GM18861 (cell line): Measurements from ENCODE around the gene ANKRD13D.
A peak's percentile ranks its signal among the peaks of the same experiment; 100 is the strongest.

Experiments
- ATAC-seq: cut with Tn5 transposase; IDR thresholded peaks from one replicate; pipeline ENCODE4 v1.9.1; 2021; ENCODE audit not compliant: unreplicated experiment

Gene ANKRD13D

GRCh38 chr11:67273260-67273990 is 15.7 kb upstream of the ANKRD13D start:
- no peak for ATAC-seq

- no peak for ATAC-seq
Observed at GRCh38 chr11:67274768-67275605, 14.1 kb upstream of the ANKRD13D start.

- ATAC-seq, result no peak
Observed at GRCh38 chr11:67275606-67276409, 13.3 kb upstream of the ANKRD13D start.

- no peak for ATAC-seq
Observed at GRCh38 chr11:67276781-67277230, 12.3 kb upstream of the ANKRD13D start.

GRCh38 chr11:67277231-67277961 is 11.7 kb upstream of the ANKRD13D start:
- peak; percentile 66 for ATAC-seq

GRCh38 chr11:67278135-67278938 is 10.8 kb upstream of the ANKRD13D start:
- no peak for ATAC-seq

GRCh38 chr11:67278939-67279588 is 10.0 kb upstream of the ANKRD13D start:
- ATAC-seq, result no peak

GRCh38 chr11:67279589-67280340 is 9.3 kb upstream of the ANKRD13D start:
- ATAC-seq, result no peak

GRCh38 chr11:67280341-67280787 is 8.7 kb upstream of the ANKRD13D start:
- ATAC-seq, result no peak

GRCh38 chr11:67280788-67281551 is 8.1 kb upstream of the ANKRD13D start:
- no peak for ATAC-seq

- ATAC-seq, result no peak
Observed at GRCh38 chr11:67281552-67282150, 7.5 kb upstream of the ANKRD13D start.

GRCh38 chr11:67282155-67282875 is 6.8 kb upstream of the ANKRD13D start:
- no peak for ATAC-seq

GRCh38 chr11:67282876-67283371 is 6.2 kb upstream of the ANKRD13D start:
- ATAC-seq, result no peak

GRCh38 chr11:67283481-67283963 is 5.6 kb upstream of the ANKRD13D start:
- ATAC-seq, result no peak

GRCh38 chr11:67284811-67285540 is 4.1 kb upstream of the ANKRD13D start:
- no peak for ATAC-seq
